PC-9 (cell line): ENCODE measurements around the gene PDE1C. TPM values are rescaled to one million over a fixed set of nuclear protein-coding genes. Genes with fewer than 3 reads are reported as not detected.

Experiments
- BruUV-seq: library from RNA; stranded (reverse); fragments of 400-500 nt; replicated peaks from 2 replicates; lab custom pipeline; 2021; lab: Mats Ljungman, UMichigan
- CTCF ChIA-PET: fragments of 300-600 bp; sonication (Branson Sonifier 250); formaldehyde crosslinking; loops from one replicate; lab custom pipeline; 2022; ENCODE audit warnings: antibody characterized with exemption; lab: Charles Lee
- POLR2A ChIA-PET: fragments of 300-600 bp; sonication (Branson Sonifier 250); formaldehyde crosslinking; loops from one replicate; lab custom pipeline; 2022; ENCODE audit warnings: antibody characterized with exemption; ENCODE audit not compliant: unreplicated experiment; lab: Charles Lee
- DNase-seq, 2 experiments: peaks; one replicate each; pipeline versions ENCODE4 v3.0.0 to v3.0.0-alpha.2; 2015 to 2022; ENCODE audit warnings: mixed read lengths in 1 of 2
- H2AFZ ChIP-seq: fragments of 200-600 bp; sonication (generic); 2 replicates; pipeline ENCODE4 v1.8.1; 2017; ENCODE audit warnings: antibody characterized with exemption
- H3F3A ChIP-seq: fragments of 200-600 bp; sonication (generic); 2 replicates; pipeline ENCODE4 v1.8.1; 2017; ENCODE audit warnings: antibody characterized with exemption, mild to moderate bottlenecking, low read depth; ENCODE audit not compliant: insufficient read depth
- H3K27ac ChIP-seq: fragments of 200-600 bp; sonication (generic); 2 replicates; pipeline ENCODE4 v1.6.1; 2016; ENCODE audit warnings: mixed run types
- H3K27me3 ChIP-seq: fragments of 200-600 bp; sonication (generic); 2 replicates; pipeline ENCODE4 v1.6.1; 2016; ENCODE audit warnings: low read depth, mixed run types; ENCODE audit not compliant: insufficient read depth
- H3K36me3 ChIP-seq: fragments of 200-600 bp; sonication (generic); 2 replicates; pipeline ENCODE4 v1.6.1; 2016; ENCODE audit warnings: low read depth, mixed run types
- H3K4me1 ChIP-seq: fragments of 200-600 bp; sonication (generic); replicated peaks from 2 replicates; pipeline ENCODE4 v1.6.1; 2016; ENCODE audit warnings: mixed run types; ENCODE audit not compliant: insufficient read depth
- H3K4me2 ChIP-seq: fragments of 200-600 bp; sonication (generic); 2 replicates; pipeline ENCODE4 v1.6.1; 2017; ENCODE audit warnings: mixed run types
- H3K4me3 ChIP-seq: fragments of 200-600 bp; sonication (generic); 2 replicates; pipeline ENCODE4 v1.6.1; 2016; ENCODE audit warnings: mixed run types
- H3K79me2 ChIP-seq: fragments of 200-600 bp; sonication (generic); 2 replicates; pipeline ENCODE4 v1.6.1; 2017; ENCODE audit warnings: low read depth, mixed run types
- H3K9me2 ChIP-seq: fragments of 200-600 bp; sonication (generic); 2 replicates; pipeline ENCODE4 v1.8.1; 2017; ENCODE audit warnings: mild to moderate bottlenecking; ENCODE audit not compliant: insufficient read depth
- H3K9me3 ChIP-seq: fragments of 200-600 bp; sonication (generic); 2 replicates; pipeline ENCODE4 v1.8.1; 2016; ENCODE audit warnings: low read depth; ENCODE audit not compliant: insufficient read depth
- H4K20me1 ChIP-seq: fragments of 200-600 bp; sonication (generic); 2 replicates; pipeline ENCODE4 v1.8.1; 2017; ENCODE audit not compliant: insufficient read depth
- CTCF ChIP-seq: fragments of 200-600 bp; sonication (generic); conservative IDR thresholded peaks from 2 replicates; pipeline ENCODE4 v1.6.1; 2017; ENCODE audit warnings: mixed run types, antibody characterized with exemption, mild to moderate bottlenecking, moderate library complexity
- EZH2 ChIP-seq: fragments of 200-600 bp; sonication (generic); IDR thresholded peaks from 2 replicates; pipeline ENCODE4 v1.8.0; 2017; ENCODE audit warnings: antibody characterized with exemption, low read depth
- intact Hi-C: fragments of 100-400 bp; cut with micrococcal nuclease; formaldehyde crosslinking; loops from one replicate; pipeline ENCODE4 v1.10.0; 2022; ENCODE audit not compliant: unreplicated experiment
- total RNA-seq: library from RNA; stranded (reverse); gene quantifications from 2 replicates; pipeline ENCODE4 v1.2.3, GENCODE V29; 2021

The PDE1C gene
- total RNA-seq, 1 experiment from 2014 or later: 1.7 TPM

GRCh38 chr7:31853380-31853779 lies 216.8 kb downstream of the PDE1C start:
- Histone ChIP-seq H3K9me2 (no peaks in the 10 kb centered on the region), H3K9me3 (no peaks in the 10 kb centered on the region), H3F3A (no peaks in the 10 kb centered on the region), H3K36me3 (no peaks in the 10 kb centered on the region), H3K4me3 (no peak overlapping the region), H3K27me3 (no peaks in the 10 kb centered on the region; the same call in 1 of the 2 replicates), H3K79me2 (no peaks in the 10 kb centered on the region), H3K4me1 (no peaks in the 10 kb centered on the region), H3K27ac (no peak overlapping the region), H4K20me1 (no peaks in the 10 kb centered on the region), H2AFZ (no peak overlapping the region), H3K4me2 (no peak overlapping the region)
- intact Hi-C loops: no loop called here
- ChIA-PET POLR2A (no interaction called here), CTCF (no interaction called here)
- no TSS peak for BruUV-seq
- no peak for DNase-seq
- TF ChIP-seq EZH2: no peak
- TF ChIP-seq CTCF: no peak

GRCh38 chr7:31852462-31852861 lies 217.7 kb downstream of the PDE1C start:
- intact Hi-C loops: no loop called here
- Histone ChIP-seq H3F3A (no peaks in the 10 kb centered on the region), H3K27ac (no peak overlapping the region), H2AFZ (no peak overlapping the region), H3K27me3 (no peaks in the 10 kb centered on the region; the same call in 1 of the 2 replicates), H3K4me2 (no peak overlapping the region), H3K9me3 (no peaks in the 10 kb centered on the region), H3K4me3 (no peak overlapping the region), H3K9me2 (no peaks in the 10 kb centered on the region), H3K36me3 (no peaks in the 10 kb centered on the region), H4K20me1 (no peaks in the 10 kb centered on the region), H3K4me1 (no peaks in the 10 kb centered on the region), H3K79me2 (no peaks in the 10 kb centered on the region)
- TF ChIP-seq CTCF (no peak), EZH2 (no peak)
- DNase-seq: no peak
- POLR2A ChIA-PET: no interaction called here
- CTCF ChIA-PET: no interaction called here
- no TSS peak for BruUV-seq

GRCh38 chr7:31851119-31851518 lies 219.1 kb downstream of the PDE1C start:
- ChIA-PET POLR2A (no interaction called here), CTCF (no interaction called here)
- intact Hi-C loops: no loop called here
- no peaks in the 10 kb centered on the region for H3K9me2 ChIP-seq
- H3K27ac ChIP-seq: no peak overlapping the region
- no peak overlapping the region for H2AFZ ChIP-seq
- H3K36me3 ChIP-seq: no peaks in the 10 kb centered on the region
- H3K4me1 ChIP-seq: no peaks in the 10 kb centered on the region
- H3K4me2 ChIP-seq: no peak overlapping the region
- no peaks in the 10 kb centered on the region for H3F3A ChIP-seq
- no peak for DNase-seq
- BruUV-seq: no TSS peak
- no peaks in the 10 kb centered on the region for H3K79me2 ChIP-seq
- H3K9me3 ChIP-seq: no peaks in the 10 kb centered on the region
- no peaks in the 10 kb centered on the region; the same call in 1 of the 2 replicates for H3K27me3 ChIP-seq
- H4K20me1 ChIP-seq: no peaks in the 10 kb centered on the region
- H3K4me3 ChIP-seq: no peak overlapping the region
- TF ChIP-seq EZH2: no peak
- TF ChIP-seq CTCF: no peak
